Astrocyte (in vitro differentiated cells and primary cell): ENCODE data around the gene SMTNL1. TPM values are rescaled to one million over a fixed set of nuclear protein-coding genes. Genes with fewer than 3 reads are reported as not detected.

Experiments
- DNase-seq: peaks from one replicate; pipeline ENCODE4 v3.0.0-alpha.2; 2010; ENCODE audit warnings: low read depth
- FAIRE-seq: peaks from 2 replicates; lab custom pipeline; 2011; peaks lifted over from hg19 to GRCh38; lab: Jason Lieb, UNC
- H2AFZ ChIP-seq: 2 replicates; pipeline ENCODE4 v1.6.0; 2012; ENCODE audit warnings: low read depth, low read length, inconsistent platforms
- H3K27ac ChIP-seq: 2 replicates; pipeline ENCODE4 v1.5.1; 2011; ENCODE audit warnings: low read depth, low read length, inconsistent platforms
- H3K27me3 ChIP-seq: 2 replicates; pipeline ENCODE4 v1.6.0; 2011; ENCODE audit warnings: low read length, inconsistent platforms; ENCODE audit not compliant: insufficient read depth
- H3K36me3 ChIP-seq: 2 replicates; pipeline ENCODE4 v1.5.1; 2011; ENCODE audit warnings: low read length, inconsistent platforms; ENCODE audit not compliant: insufficient read depth
- H3K4me1 ChIP-seq: 2 replicates; pipeline ENCODE4 v1.5.1; 2011; ENCODE audit warnings: low read length, inconsistent platforms; ENCODE audit not compliant: insufficient read depth
- H3K4me2 ChIP-seq: 2 replicates; pipeline ENCODE4 v1.6.0; 2012; ENCODE audit warnings: low read length, inconsistent platforms
- H3K4me3 ChIP-seq: 2 replicates; pipeline ENCODE4 v1.5.1; 2011; ENCODE audit warnings: low read depth, mild to moderate bottlenecking, low read length, inconsistent platforms; ENCODE audit not compliant: insufficient read depth
- H3K79me2 ChIP-seq: 2 replicates; pipeline ENCODE4 v1.6.0; 2012; ENCODE audit warnings: mild to moderate bottlenecking, low read length, inconsistent platforms; ENCODE audit not compliant: insufficient read depth
- H3K9ac ChIP-seq: 2 replicates; pipeline ENCODE4 v1.6.0; 2012; ENCODE audit warnings: mild to moderate bottlenecking, low read length, inconsistent platforms
- H3K9me3 ChIP-seq: 2 replicates; pipeline ENCODE4 v1.5.1; 2012; ENCODE audit warnings: low read depth, mild to moderate bottlenecking, low read length, inconsistent platforms; ENCODE audit not compliant: insufficient read depth
- H4K20me1 ChIP-seq: 2 replicates; pipeline ENCODE4 v1.6.0; 2012; ENCODE audit warnings: low read length, inconsistent platforms; ENCODE audit not compliant: insufficient read depth
- H3K27ac Mint-ChIP-seq: one replicate; pipeline ENCODE4 v1.8.0; 2021; ENCODE audit warnings: mild to moderate bottlenecking, mixed read lengths; ENCODE audit not compliant: unreplicated experiment
- H3K27me3 Mint-ChIP-seq: one replicate; pipeline ENCODE4 v1.8.0; 2021; ENCODE audit warnings: low read depth, mixed read lengths; ENCODE audit not compliant: unreplicated experiment
- H3K36me3 Mint-ChIP-seq: one replicate; pipeline ENCODE4 v1.8.0; 2021; ENCODE audit warnings: low read depth, mixed read lengths; ENCODE audit not compliant: unreplicated experiment
- H3K4me1 Mint-ChIP-seq: one replicate; pipeline ENCODE4 v1.8.0; 2021; ENCODE audit warnings: low read depth, mixed read lengths; ENCODE audit not compliant: unreplicated experiment
- H3K4me3 Mint-ChIP-seq: one replicate; pipeline ENCODE4 v1.8.0; 2021; ENCODE audit warnings: mild to moderate bottlenecking, moderate library complexity, mixed read lengths; ENCODE audit not compliant: unreplicated experiment
- H3K9me3 Mint-ChIP-seq: one replicate; pipeline ENCODE4 v1.8.0; 2021; ENCODE audit warnings: mild to moderate bottlenecking, mixed read lengths; ENCODE audit not compliant: unreplicated experiment
- EZH2 ChIP-seq: IDR thresholded peaks from 2 replicates; pipeline ENCODE4 v1.6.1; 2012; ENCODE audit warnings: mild to moderate bottlenecking, low read length, inconsistent platforms; ENCODE audit not compliant: insufficient read depth
- total RNA-seq: library from RNA; stranded (reverse); gene quantifications from 2 replicates; pipeline ENCODE4 v1.2.1, GENCODE V29; 2021
- TF ChIP-seq, protein P1 (sequence below): IDR thresholded peaks from 2 replicates; pipeline ENCODE4 v1.5.1; 2011; ENCODE audit warnings: low read depth, mild to moderate bottlenecking, inconsistent platforms, low read length, moderate library complexity; ENCODE audit not compliant: insufficient read depth

The SMTNL1 gene
- total RNA-seq, 1 donor from 2014 or later, result not detected

DNA sequence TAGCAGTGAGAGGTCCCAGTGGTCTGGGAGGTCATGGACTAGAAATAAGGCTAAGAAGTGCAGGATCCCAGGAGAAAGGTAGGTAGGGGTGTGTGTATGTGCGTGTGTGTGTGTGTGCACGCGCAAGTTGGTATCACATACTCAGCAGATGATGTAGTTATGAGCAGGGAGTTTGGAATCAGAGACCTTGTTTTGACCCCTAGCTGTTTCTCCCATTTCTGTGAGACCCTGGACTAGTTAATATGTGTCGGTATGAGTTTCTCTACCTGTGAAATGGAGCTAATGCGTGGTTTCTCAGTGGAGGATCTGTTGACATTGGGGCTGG lies 61.4 kb downstream of the SMTNL1 start:
- no peak for TF ChIP-seq EZH2
- TF ChIP-seq, protein P1, sequence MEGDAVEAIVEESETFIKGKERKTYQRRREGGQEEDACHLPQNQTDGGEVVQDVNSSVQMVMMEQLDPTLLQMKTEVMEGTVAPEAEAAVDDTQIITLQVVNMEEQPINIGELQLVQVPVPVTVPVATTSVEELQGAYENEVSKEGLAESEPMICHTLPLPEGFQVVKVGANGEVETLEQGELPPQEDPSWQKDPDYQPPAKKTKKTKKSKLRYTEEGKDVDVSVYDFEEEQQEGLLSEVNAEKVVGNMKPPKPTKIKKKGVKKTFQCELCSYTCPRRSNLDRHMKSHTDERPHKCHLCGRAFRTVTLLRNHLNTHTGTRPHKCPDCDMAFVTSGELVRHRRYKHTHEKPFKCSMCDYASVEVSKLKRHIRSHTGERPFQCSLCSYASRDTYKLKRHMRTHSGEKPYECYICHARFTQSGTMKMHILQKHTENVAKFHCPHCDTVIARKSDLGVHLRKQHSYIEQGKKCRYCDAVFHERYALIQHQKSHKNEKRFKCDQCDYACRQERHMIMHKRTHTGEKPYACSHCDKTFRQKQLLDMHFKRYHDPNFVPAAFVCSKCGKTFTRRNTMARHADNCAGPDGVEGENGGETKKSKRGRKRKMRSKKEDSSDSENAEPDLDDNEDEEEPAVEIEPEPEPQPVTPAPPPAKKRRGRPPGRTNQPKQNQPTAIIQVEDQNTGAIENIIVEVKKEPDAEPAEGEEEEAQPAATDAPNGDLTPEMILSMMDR, result no peak
- H4K20me1 ChIP-seq, result no peaks in the 10 kb centered on the region
- H3K9me3 ChIP-seq, result no peaks in the 10 kb centered on the region
- no peak overlapping the region for H2AFZ ChIP-seq
- H3K27ac Mint-ChIP-seq, result peak overlapping the region; percentile 59
- DNase-seq, result peak; percentile 28
- no peaks in the 10 kb centered on the region for H3K4me1 ChIP-seq
- H3K79me2 ChIP-seq, result no peaks in the 10 kb centered on the region
- no peaks in the 10 kb centered on the region for H3K36me3 Mint-ChIP-seq
- no peak overlapping the region for H3K27ac ChIP-seq
- peak; percentile 26 for FAIRE-seq
- peaks cover 19% of the 10 kb centered on the region for H3K27me3 ChIP-seq
- peak overlapping the region; percentile 55 for H3K4me2 ChIP-seq
- no peak overlapping the region for H3K9ac ChIP-seq
- H3K4me1 Mint-ChIP-seq, result peaks cover 21% of the 10 kb centered on the region
- H3K9me3 Mint-ChIP-seq, result no peaks in the 10 kb centered on the region
- peak overlapping the region; percentile 83 for H3K4me3 Mint-ChIP-seq
- H3K4me3 ChIP-seq, result no peak overlapping the region
- no peaks in the 10 kb centered on the region for H3K36me3 ChIP-seq
- H3K27me3 Mint-ChIP-seq, result peaks cover 6% of the 10 kb centered on the region

DNA sequence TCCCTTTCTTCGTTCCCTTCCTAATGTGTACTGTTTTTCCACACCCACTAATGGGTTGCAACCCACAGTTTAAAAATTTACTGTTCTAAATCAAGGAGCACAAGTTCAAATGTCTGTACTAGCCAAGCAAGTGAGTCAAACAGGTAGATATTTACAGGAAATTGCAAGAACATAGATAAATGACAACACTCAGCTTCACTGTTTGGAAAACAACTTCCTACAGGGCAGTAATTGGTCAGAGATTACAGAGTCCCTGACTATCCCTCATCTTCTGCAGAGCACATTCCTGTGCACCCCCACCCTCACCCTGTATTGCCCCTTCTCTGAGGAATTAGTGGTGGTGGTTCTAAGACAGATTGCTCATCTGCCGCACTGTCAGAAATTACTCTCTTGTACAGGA lies 62.0 kb downstream of the SMTNL1 start:
- H3K4me1 Mint-ChIP-seq, result peaks cover 23% of the 10 kb centered on the region
- Histone ChIP-seq H3K9ac (no peak overlapping the region), H3K36me3 (no peaks in the 10 kb centered on the region), H3K9me3 (no peaks in the 10 kb centered on the region), H4K20me1 (no peaks in the 10 kb centered on the region), H2AFZ (no peak overlapping the region), H3K4me1 (no peaks in the 10 kb centered on the region), H3K4me2 (no peak overlapping the region), H3K27ac (no peak overlapping the region), H3K27me3 (peaks cover 19% of the 10 kb centered on the region), H3K79me2 (no peaks in the 10 kb centered on the region), H3K4me3 (no peak overlapping the region)
- no peaks in the 10 kb centered on the region for H3K9me3 Mint-ChIP-seq
- peak overlapping the region; percentile 83 for H3K4me3 Mint-ChIP-seq
- no peak overlapping the region for H3K27ac Mint-ChIP-seq
- TF ChIP-seq EZH2, result no peak
- TF ChIP-seq, protein P1, result no peak
- FAIRE-seq, result no peak
- no peaks in the 10 kb centered on the region for H3K36me3 Mint-ChIP-seq
- H3K27me3 Mint-ChIP-seq, result peaks cover 2% of the 10 kb centered on the region
- DNase-seq, result no peak

Other genes starting within 250 kb of the SMTNL1 start
- gene TNKS1BP1, start 212.6 kb upstream of the SMTNL1 start, total RNA-seq, result 149 and 161 TPM in 2 replicates
- 76.9 and 79.5 TPM in 2 replicates for gene SSRP1, start 201.7 kb upstream of the SMTNL1 start, total RNA-seq
- not detected in 2 replicates for gene P2RX3, start 199.2 kb upstream of the SMTNL1 start, total RNA-seq
- not detected in 2 replicates for gene PRG3, start 156.4 kb upstream of the SMTNL1 start, total RNA-seq
- gene PRG2, start 146.9 kb upstream of the SMTNL1 start, total RNA-seq, result not detected in 2 replicates
- gene SLC43A3, start 110.5 kb upstream of the SMTNL1 start, total RNA-seq, result 13.3 and 16.4 TPM in 2 replicates
- 0.50 and 0.65 TPM in 2 replicates for gene RTN4RL2, start 77.1 kb upstream of the SMTNL1 start, total RNA-seq
- gene SLC43A1, start 21.9 kb upstream of the SMTNL1 start, total RNA-seq, result 3.5 and 4.5 TPM in 2 replicates
- gene TIMM10, start 6.8 kb upstream of the SMTNL1 start, total RNA-seq, result 56.1 and 60.3 TPM in 2 replicates
- gene UBE2L6, start 30.1 kb downstream of the SMTNL1 start, total RNA-seq, result 159 and 182 TPM in 2 replicates
- 62.5 and 92.1 TPM in 2 replicates for gene SERPING1, start 60.1 kb downstream of the SMTNL1 start, total RNA-seq
- gene YPEL4, start 112.3 kb downstream of the SMTNL1 start, total RNA-seq, result 0.09 and 0.62 TPM in 2 replicates
- gene CLP1, start 120.2 kb downstream of the SMTNL1 start, total RNA-seq, result 19.1 and 21.4 TPM in 2 replicates
- gene ZDHHC5, start 130.5 kb downstream of the SMTNL1 start, total RNA-seq, result 89.8 and 94.7 TPM in 2 replicates
- 21.6 and 23.5 TPM in 2 replicates for gene MED19, start 174.6 kb downstream of the SMTNL1 start, total RNA-seq
- 88.0 and 91.5 TPM in 2 replicates for gene TMX2, start 175.0 kb downstream of the SMTNL1 start, total RNA-seq
- gene SELENOH, start 203.9 kb downstream of the SMTNL1 start, total RNA-seq, result 94.3 and 123 TPM in 2 replicates
- gene BTBD18, start 214.2 kb downstream of the SMTNL1 start, total RNA-seq, result not detected in 2 replicates
- 235 and 243 TPM in 2 replicates for gene CTNND1, start 224.2 kb downstream of the SMTNL1 start, total RNA-seq